Umbilical cord (tissue), 2 donors: Measurements from ENCODE around the gene SOX8. TPM values are rescaled to one million over a fixed set of nuclear protein-coding genes. Genes with fewer than 3 reads are reported as not detected.
A peak's percentile ranks its signal among the peaks of the same experiment; 100 is the strongest.

ENCODE experiments used
- DNase-seq: peaks from one replicate; pipeline ENCODE4 v3.0.0-alpha.2; 2015; ENCODE audit warnings: low spot score
- total RNA-seq: library from RNA; depleted of rRNA; stranded (reverse); fragments of >200 nt; gene quantifications from one replicate; pipeline ENCODE4 v1.2.3, GENCODE V29; 2014; ENCODE audit warnings: low replicate concordance; ENCODE audit not compliant: insufficient read depth

The SOX8 gene
- total RNA-seq, 1 donor from 2014 or later: 5.8 TPM

DNA sequence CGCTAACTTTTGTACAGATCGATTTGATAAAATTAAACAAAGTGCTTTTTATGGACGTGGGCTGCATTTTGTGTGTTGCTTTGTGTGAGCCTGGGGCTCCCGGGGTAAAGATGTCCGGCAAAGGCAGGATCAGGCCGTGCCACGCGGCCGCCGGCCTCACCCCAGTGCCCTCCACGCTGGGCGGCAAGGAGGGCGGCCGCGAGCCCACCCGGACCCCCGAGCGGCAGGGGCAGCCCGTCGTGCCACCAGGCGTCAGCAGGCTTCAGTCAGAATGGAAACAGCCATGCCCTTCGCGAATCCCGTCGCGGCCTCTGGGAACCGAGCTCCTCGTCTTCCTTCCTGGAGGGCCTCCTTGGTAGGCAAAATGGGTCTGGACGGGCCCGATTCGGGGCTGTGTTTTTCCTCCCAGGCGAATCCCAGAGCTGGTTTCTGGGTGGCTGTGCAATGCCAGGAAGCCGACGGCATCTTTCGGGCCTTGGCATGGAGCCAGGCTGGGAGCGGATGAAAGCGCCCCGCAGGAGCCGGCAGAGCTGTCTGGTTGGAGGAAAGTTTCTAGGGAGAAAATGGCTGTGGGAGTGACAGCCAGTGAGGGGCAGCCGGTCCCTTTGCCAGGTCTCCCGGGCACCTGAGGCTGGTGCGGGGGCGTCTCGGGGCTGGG, 5.5 kb downstream of the SOX8 start:
- DNase-seq: peak; percentile 38

DNA sequence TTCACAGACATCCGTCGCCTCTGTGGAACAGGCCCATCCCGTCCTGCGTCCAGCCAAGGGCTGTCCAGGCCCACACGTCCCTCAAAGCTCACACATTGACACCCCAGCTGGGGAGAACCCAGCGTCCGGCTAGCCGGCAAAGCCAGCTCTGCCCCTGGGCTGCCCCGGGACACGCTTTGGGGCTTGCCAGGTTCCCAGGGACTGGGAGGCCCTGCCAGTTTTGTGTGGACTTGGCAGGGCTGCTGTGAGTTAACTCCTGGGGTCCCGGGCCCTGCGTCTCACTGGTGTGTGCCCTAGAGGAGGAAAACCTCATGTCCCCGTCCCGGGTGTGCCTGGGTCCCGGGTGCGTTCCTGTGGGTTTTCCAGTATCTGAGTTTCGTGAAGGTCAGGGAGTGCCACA, 6.3 kb downstream of the SOX8 start:
- no peak for DNase-seq

DNA sequence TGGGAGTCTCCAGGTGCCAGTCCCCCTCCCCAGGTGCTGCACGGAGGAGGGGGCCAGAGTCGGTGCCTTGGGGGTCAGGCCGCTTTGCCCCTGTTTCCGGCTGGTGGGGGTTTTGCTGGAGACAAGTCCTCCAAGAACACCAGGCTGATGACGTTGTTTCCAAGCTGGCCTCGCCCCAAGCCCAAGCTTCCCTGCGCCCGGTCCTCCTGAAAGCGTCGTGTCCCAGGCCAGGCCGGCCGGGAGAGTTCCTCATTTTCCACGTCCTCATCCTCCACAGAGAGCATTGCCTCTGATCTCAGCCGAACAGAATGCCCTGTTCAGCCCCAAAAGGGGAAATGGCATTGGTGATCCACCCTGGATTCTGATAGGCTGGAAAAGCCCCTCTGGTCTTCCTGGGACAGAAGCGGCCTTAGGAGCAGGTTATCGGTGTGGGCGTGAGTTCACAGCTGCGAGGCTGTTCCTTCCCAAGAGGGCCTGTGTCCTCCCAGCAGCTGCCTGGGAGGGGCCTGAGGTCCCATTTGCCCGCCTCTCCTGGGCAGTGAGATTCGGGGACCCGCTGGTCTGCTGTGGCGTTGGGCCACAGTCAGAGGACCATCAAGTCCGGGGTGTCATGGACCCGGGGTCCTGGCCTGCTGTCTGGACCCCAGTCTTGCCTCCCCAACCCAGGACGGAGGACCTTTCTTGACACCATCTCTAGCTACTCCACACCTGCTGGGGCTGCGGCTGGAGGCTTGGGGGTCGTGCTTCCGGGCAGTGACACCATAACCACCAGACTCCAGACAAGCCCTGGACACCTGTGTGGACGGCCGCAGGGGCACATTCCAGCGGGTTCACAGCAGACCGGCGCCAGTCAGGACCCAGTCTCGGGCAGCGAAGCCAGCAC, 7.1 kb downstream of the SOX8 start:
- no peak for DNase-seq

GRCh38 chr16:989354-989814, 7.8 kb downstream of the SOX8 start:
- no peak for DNase-seq

DNA sequence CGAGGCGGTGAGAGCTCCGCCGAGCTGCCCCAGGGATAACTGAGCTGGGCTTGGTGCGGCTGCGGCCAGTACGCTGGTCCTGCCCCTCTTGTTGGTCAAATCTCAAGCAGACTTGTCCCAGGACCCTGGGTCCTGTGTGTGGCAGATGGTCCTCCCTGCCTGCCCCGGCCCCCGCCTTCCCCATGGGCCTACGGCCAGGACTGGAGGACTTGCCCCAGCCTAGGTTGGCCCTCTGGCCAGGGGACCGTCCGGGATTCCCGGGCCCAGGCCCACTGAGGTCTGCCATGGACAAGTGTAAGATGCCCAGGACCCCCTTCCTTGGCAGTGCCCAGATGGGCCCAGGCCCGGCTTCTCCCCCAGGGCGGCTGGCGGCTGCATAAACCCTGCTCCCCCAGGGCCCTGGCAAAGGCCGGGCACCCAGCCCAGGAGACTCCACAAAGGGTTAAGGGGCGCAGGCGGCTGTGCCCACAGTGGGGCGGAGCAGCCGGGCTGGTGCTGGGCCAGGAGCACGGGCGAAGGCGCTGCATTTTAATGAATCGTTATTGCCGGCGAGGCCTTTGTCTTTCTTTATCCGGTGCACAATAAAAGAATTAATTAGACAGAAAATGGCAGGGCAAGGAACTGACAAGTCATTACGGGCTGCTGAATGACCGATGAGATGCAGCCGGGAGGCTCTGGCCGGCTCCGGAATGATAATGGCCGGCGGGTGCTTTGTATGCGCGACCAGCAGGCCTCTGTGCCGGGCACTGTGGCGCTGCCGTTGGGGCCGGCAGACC, 9.1 kb downstream of the SOX8 start:
- DNase-seq: no peak

DNA sequence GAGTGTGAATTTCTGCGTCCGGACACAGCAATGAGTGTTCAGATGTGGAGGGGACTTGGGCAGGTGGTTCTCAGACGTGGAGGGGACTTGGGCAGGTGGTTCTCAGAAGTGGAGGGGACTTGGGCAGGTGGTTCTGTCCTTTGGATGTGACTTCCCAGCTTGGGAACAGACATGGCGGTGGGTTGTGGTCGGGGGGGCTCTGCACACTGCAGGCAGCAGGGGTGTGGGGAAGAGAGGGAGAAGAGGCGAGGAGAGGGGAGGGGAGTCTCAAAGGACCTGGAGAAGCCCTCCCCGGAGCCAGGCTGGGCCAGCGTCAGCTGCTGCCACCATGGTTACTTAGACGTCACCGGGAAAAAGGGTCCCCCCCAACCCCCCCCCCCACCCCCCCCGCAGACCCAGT, 9.8 kb downstream of the SOX8 start:
- no peak for DNase-seq

- no peak for DNase-seq
Observed at GRCh38 chr16:991773-992172, 10.2 kb downstream of the SOX8 start.

DNA sequence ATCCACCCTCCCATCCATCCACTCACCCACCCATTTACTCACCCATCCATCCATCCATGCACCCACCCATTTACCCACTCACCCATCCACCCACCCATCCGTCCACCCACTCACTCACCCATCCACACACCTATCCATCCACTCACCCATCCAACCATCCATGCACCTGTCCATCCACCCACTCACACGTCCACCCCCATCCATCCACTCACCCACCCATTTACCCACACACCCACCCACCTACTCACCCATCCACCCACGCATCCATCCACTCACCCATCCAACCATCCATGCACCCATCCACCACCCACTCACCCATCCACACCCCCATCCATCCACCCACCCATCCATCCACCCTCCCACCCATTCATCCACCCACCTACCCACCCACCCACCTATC, 12.2 kb downstream of the SOX8 start:
- DNase-seq: no peak

GRCh38 chr16:995087-995486, 13.5 kb downstream of the SOX8 start:
- no peak for DNase-seq

- DNase-seq: no peak
Observed at GRCh38 chr16:995783-996182, 14.2 kb downstream of the SOX8 start.

- no peak for DNase-seq
Observed at GRCh38 chr16:996681-997080, 15.1 kb downstream of the SOX8 start.

DNA sequence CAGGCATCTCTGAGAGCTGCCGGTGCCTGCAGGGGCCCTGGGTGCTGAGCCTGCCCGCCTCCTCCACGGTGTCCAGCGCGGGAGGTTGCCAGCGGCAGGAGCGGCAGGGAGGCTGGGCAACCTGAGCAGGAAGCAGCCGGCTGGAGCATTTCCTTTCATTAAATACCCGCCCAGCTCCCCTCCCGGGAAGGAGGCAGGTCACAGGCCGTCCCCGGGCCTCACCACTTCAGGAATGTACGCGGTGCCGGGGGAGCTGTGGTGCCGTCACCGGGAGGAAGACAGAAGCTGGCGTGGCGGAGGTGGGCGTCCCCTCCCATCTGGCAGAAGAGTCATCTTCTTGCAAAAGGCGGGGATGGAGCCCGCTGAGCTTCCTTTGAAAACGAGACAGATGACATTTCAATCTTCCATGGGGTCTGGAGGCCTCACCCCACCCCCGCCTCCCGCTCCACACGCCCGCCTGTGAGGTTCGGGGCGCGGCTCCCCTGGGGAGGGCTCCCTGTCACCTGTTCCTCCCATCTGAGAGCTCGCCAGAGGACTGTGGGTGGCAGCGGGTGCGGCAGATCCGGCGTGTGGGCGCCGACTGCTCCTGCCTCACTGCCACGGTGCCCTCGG, 16.0 kb downstream of the SOX8 start:
- DNase-seq: peak; percentile 81

GRCh38 chr16:998211-998610, 16.6 kb downstream of the SOX8 start:
- DNase-seq: no peak

GRCh38 chr16:998615-999014, 17.0 kb downstream of the SOX8 start:
- no peak for DNase-seq

GRCh38 chr16:999677-1000076, 18.1 kb downstream of the SOX8 start:
- DNase-seq: no peak

DNA sequence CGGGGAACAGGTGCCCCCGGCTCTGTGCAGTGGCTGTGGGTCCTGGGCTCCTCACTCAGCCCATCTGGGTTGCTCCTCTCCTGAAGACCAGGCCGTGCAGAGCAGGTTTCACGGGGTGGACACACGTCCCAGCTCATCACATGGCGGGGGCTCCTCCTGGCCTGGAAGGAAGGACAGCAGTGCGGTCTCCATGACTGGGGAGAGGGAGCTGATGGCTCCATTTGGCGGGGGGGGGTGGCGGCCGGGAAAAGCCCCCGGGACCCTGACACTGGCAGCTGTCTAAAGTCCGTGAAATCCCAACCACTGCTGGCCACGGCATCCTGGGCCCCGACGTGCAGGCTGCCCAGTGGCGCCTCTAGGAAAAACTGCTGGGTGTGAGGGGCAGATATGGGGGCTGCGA, 19.0 kb downstream of the SOX8 start:
- DNase-seq: no peak

DNA sequence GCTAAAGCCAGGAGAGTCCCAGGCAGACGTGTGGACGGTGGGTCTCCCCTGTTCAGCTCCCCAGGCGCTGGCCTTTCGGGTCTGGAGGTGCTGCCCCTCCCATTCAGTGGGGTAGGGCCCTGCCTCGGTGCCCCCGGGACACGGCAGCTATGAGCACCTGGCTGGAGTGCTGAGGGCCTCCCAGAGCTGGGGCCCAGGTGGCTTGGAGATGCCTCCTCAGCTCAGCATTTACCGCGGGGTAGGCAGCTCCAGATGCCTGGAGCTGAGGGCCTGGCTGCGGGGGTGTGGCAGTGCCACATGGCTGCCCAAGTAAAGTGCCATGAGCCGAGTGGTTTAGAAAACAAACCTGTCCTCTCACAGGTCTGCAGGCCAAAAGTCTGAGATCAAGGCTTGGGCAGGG, 19.5 kb downstream of the SOX8 start:
- no peak for DNase-seq

GRCh38 chr16:1002399-1003166, 21.0 kb downstream of the SOX8 start:
- DNase-seq: no peak

- DNase-seq: no peak
Observed at GRCh38 chr16:1003391-1004347, 22.1 kb downstream of the SOX8 start.

GRCh38 chr16:1005286-1005685, 23.7 kb downstream of the SOX8 start:
- no peak for DNase-seq
